Measurements from ENCODE around the gene FGFR2. TPM values are rescaled to one million over a fixed set of nuclear protein-coding genes. Genes with fewer than 3 reads are reported as not detected.

FGFR2 gene
- polyA plus RNA-seq, 1 of the 3 experiments (the other 2 are of a cell fraction): 0.02 TPM

GRCh38 chr10:121543545-121543944, 54.7 kb downstream of the FGFR2 start:
- no peaks in the 10 kb centered on the region for H3K36me3 ChIP-seq (replicated peaks in 1 of 2; ENCODE audit: control insufficient read depth in 1 of 2, insufficient read depth in 2 of 2, low read length in 1 of 2)
- no peak for DNase-seq
- H2AFZ ChIP-seq (ENCODE audit: low read depth): no peak overlapping the region
- POLR2A ChIA-PET: no interaction called here
- no peaks in the 10 kb centered on the region for H3F3A ChIP-seq (replicated peaks; ENCODE audit: insufficient read depth)
- no peaks in the 10 kb centered on the region for H3K27me3 ChIP-seq (ENCODE audit: insufficient read depth)
- WGBS (ENCODE audit: low lambda C conversion rate): 58% methylated on average over 5 of the region's 7 CpGs
- no peak for TF ChIP-seq EZH2phosphoT487 (IDR thresholded peaks at IDR 0.05; ENCODE audit: borderline replicate concordance, low read depth)
- no peak for TF ChIP-seq USF1 (IDR thresholded peaks at IDR 0.05; ENCODE audit: borderline replicate concordance, low read depth)
- TF ChIP-seq MEF2A (IDR thresholded peaks at IDR 0.05; ENCODE audit: borderline replicate concordance, low read depth): no peak
- TF ChIP-seq GABPA (IDR thresholded peaks at IDR 0.05; ENCODE audit: low read depth): no peak
- no peak for TF ChIP-seq POLR2AphosphoS5 (IDR thresholded peaks at IDR 0.05; ENCODE audit: low read depth, low read length)
- TF ChIP-seq GATA2 (CRISPR knock-in tag; IDR thresholded peaks at IDR 0.05): no peak
- H4K20me1 ChIP-seq (ENCODE audit: insufficient read depth): no peaks in the 10 kb centered on the region
- H3K4me3 ChIP-seq (ENCODE audit: low read depth in 2 of 2, low read length in 1 of 2): no peak overlapping the region
- H3K4me2 ChIP-seq: no peak overlapping the region
- no peaks in the 10 kb centered on the region for H3K79me2 ChIP-seq (ENCODE audit: insufficient read depth)
- no peak overlapping the region for H3K9ac ChIP-seq
- no peaks in the 10 kb centered on the region for H3K9me3 ChIP-seq
- CTCF ChIA-PET: no interaction called here
- no peaks in the 10 kb centered on the region for H3K4me1 ChIP-seq (ENCODE audit: control insufficient read depth in 1 of 2, insufficient read depth in 2 of 2, low read depth in 1 of 2, low read length in 1 of 2)
- H3K9me2 ChIP-seq: no peaks in the 10 kb centered on the region
- H3K27ac ChIP-seq (ENCODE audit: low read depth in 2 of 2, low read length in 1 of 2): no peak overlapping the region

- no peak overlapping the region for H3K4me2 ChIP-seq
- no peaks in the 10 kb centered on the region for H3F3A ChIP-seq (replicated peaks; ENCODE audit: insufficient read depth)
- H3K9me2 ChIP-seq: no peaks in the 10 kb centered on the region
- ChIA-PET CTCF (interaction anchor here (1.0 to 1.1 kb wide), 3 partner anchors 12 to 182 kb away, joined by 3 to 4 read pairs (median 3); no protein-coding TSS in a partner anchor), POLR2A (no interaction called here)
- H3K9me3 ChIP-seq: no peaks in the 10 kb centered on the region
- DNase-seq: no peak
- no peak overlapping the region for H3K4me3 ChIP-seq (ENCODE audit: low read depth in 2 of 2, low read length in 1 of 2)
- H3K27ac ChIP-seq (ENCODE audit: low read depth in 2 of 2, low read length in 1 of 2): no peak overlapping the region
- no peaks in the 10 kb centered on the region for H3K4me1 ChIP-seq (ENCODE audit: control insufficient read depth in 1 of 2, insufficient read depth in 2 of 2, low read depth in 1 of 2, low read length in 1 of 2)
- no peak overlapping the region for H2AFZ ChIP-seq (ENCODE audit: low read depth)
- H3K79me2 ChIP-seq (ENCODE audit: insufficient read depth): no peaks in the 10 kb centered on the region
- WGBS (ENCODE audit: low lambda C conversion rate): 65% methylated on average over 8 of the region's 8 CpGs
- H3K9ac ChIP-seq: no peak overlapping the region
- H3K36me3 ChIP-seq (replicated peaks in 1 of 2; ENCODE audit: control insufficient read depth in 1 of 2, insufficient read depth in 2 of 2, low read length in 1 of 2): no peaks in the 10 kb centered on the region
- H4K20me1 ChIP-seq (ENCODE audit: insufficient read depth): no peaks in the 10 kb centered on the region
- no peaks in the 10 kb centered on the region for H3K27me3 ChIP-seq (ENCODE audit: insufficient read depth)
- TF ChIP-seq CTCF (IDR thresholded peaks at IDR 0.05): no peak
- no peak for TF ChIP-seq CHD2 (IDR thresholded peaks at IDR 0.05; ENCODE audit: low read length, partially characterized antibody)
- no peak for TF ChIP-seq SMC3 (IDR thresholded peaks at IDR 0.05; ENCODE audit: low read depth, low read length)
- TF ChIP-seq TCF12 (IDR thresholded peaks at IDR 0.05): no peak
- TF ChIP-seq SIN3A (IDR thresholded peaks at IDR 0.05; ENCODE audit: borderline replicate concordance, low read depth, low read length): no peak
- TF ChIP-seq PBX3 (IDR thresholded peaks at IDR 0.05): no peak
- TF ChIP-seq EP300 (IDR thresholded peaks at IDR 0.05; ENCODE audit: borderline replicate concordance in 1 of 2, low read depth in 1 of 2, low read length in 1 of 2): no peak
- no peak for TF ChIP-seq USF2 (IDR thresholded peaks at IDR 0.05; ENCODE audit: borderline replicate concordance, low read depth, low read length)
- no peak for TF ChIP-seq YY1 (IDR thresholded peaks at IDR 0.05; ENCODE audit: low read depth)
- TF ChIP-seq REST (IDR thresholded peaks at IDR 0.05; ENCODE audit: low read depth, low read length): no peak
- no peak for TF ChIP-seq FOXM1 (IDR thresholded peaks at IDR 0.05; ENCODE audit: low read depth)
- no peak for TF ChIP-seq FOSL2 (IDR thresholded peaks at IDR 0.05; ENCODE audit: borderline replicate concordance, low read depth)
- TF ChIP-seq RCOR1 (IDR thresholded peaks at IDR 0.05; ENCODE audit: low read length): no peak
- no peak for TF ChIP-seq RXRA (IDR thresholded peaks at IDR 0.05; ENCODE audit: borderline replicate concordance, low read depth)
- no peak for TF ChIP-seq ELF1 (IDR thresholded peaks at IDR 0.05)
These were observed 56.7 kb downstream of the FGFR2 start for GRCh38 chr10:121541450-121542120.

Measured in SK-N-SH (cell line).